ENCODE results near the gene NRAP. TPM values are rescaled to one million over a fixed set of nuclear protein-coding genes. Genes with fewer than 3 reads are reported as not detected.

NRAP gene
- total and polyA plus RNA-seq, 2 experiments from 2014 or later = not detected

DNA sequence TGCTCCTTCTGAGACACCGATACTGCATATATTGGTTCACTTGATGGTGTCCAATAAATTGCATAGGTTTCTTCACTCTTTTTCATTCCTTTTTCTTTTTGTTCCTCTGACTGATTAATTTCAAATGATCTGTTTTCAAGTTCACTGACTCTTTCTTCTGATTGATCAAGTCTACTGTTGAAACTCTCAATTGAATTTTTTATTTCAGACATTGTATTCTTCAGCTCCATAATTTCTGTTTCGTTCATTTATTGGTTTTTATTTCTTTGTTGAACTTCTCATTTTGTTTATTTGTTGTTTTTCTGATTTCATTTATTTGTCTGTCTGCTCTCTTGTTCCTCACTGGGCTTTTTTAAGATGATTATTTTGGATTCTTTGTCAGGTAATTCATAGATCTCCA lies 29.5 kb upstream of the NRAP start:
- Histone ChIP-seq H3K27ac (no peak overlapping the region), H4K20me1 (ENCODE audit: insufficient read depth) (no peaks in the 10 kb centered on the region; the same call in 1 of the 2 replicates), H3K4me3 (no peak overlapping the region), H3K36me3 (ENCODE audit: low read depth) (peaks cover 19% of the 10 kb centered on the region; the same call in 1 of the 2 replicates), H3K9me2 (ENCODE audit: insufficient read depth) (no peaks in the 10 kb centered on the region), H3K27me3 (replicated peaks; ENCODE audit: insufficient read depth) (no peaks in the 10 kb centered on the region), H2AFZ (no peak overlapping the region), H3K9ac (no peak overlapping the region), H3K4me2 (ENCODE audit: unreplicated experiment) (no peak overlapping the region), H3K9me3 (ENCODE audit: low read depth) (peaks cover 5% of the 10 kb centered on the region), H3F3A (ENCODE audit: insufficient read depth) (no peaks in the 10 kb centered on the region), H3K4me1 (ENCODE audit: insufficient read depth) (no peaks in the 10 kb centered on the region), H3K79me2 (ENCODE audit: insufficient read depth) (peaks cover 85% of the 10 kb centered on the region)
- TF ChIP-seq EZH2phosphoT487 (IDR thresholded peaks at IDR 0.05; ENCODE audit: insufficient read depth, low read depth) (no peak), EZH2 (IDR thresholded peaks at IDR 0.05; ENCODE audit: insufficient read depth, poor library complexity, severe bottlenecking) (no peak)
- no peak for DNase-seq
- in situ Hi-C loops (cut with MboI) = no loop called here
- 95 to 100% methylated on average over 2 of the region's 2 CpGs for WGBS, 2 experiments (ENCODE audit: low coverage in 1 of 2, low lambda C conversion rate in 2 of 2, missing lambda C conversion rate in 2 of 2)

DNA sequence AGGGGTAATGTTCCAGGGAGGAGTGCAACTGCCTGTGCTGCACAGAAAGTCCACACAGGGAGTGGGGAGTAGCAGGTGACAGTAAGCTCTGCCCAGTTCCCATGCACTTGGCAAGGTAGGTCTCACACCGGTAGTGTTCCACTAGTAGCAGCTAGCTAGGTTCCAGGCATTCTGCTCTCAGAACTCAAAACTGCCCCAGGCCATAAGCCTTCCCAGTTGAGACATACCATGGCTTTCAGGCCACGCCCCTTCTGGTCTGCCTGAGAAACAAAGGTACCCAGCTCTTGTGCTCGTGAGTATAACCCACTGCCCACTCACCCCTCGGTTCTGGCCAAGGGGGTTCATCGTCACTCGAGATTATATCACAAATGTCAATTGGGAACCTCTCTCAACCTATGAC lies 28.4 kb upstream of the NRAP start:
- WGBS, 2 experiments (ENCODE audit: low coverage in 1 of 2, low lambda C conversion rate in 2 of 2, missing lambda C conversion rate in 2 of 2) = 97 to 99% methylated on average over 6 of the region's 6 CpGs
- H3K79me2 ChIP-seq (ENCODE audit: insufficient read depth) = peaks cover 96% of the 10 kb centered on the region
- no peak for TF ChIP-seq EZH2phosphoT487 (IDR thresholded peaks at IDR 0.05; ENCODE audit: insufficient read depth, low read depth)
- TF ChIP-seq EZH2 (IDR thresholded peaks at IDR 0.05; ENCODE audit: insufficient read depth, poor library complexity, severe bottlenecking) = no peak

DNA sequence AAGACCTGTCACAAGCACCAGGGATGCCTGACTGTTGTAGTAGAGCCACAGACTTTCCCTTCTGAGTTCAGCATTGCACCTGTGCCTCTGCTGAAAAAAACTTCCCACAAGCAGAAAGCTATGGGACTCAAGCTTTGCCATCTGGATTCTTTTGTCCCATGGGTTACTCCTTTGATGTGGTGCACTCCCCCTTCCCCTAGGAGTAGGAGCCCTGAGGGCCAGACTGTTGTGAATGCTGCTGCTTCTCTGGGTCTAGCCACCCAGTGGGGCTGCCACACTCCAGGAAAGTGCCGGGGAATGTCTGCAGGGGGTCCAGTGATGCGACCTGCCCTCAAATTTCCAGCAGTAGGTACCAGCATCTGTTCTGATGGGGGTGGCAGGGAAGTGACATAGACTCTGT lies 27.5 kb upstream of the NRAP start:
- Histone ChIP-seq H3F3A (ENCODE audit: insufficient read depth) (no peaks in the 10 kb centered on the region), H4K20me1 (ENCODE audit: insufficient read depth) (no peaks in the 10 kb centered on the region; the same call in 1 of the 2 replicates), H3K36me3 (ENCODE audit: low read depth) (peaks cover 14% of the 10 kb centered on the region; the same call in 1 of the 2 replicates), H3K4me3 (no peak overlapping the region), H3K9me3 (ENCODE audit: low read depth) (peaks cover 5% of the 10 kb centered on the region), H3K27ac (no peak overlapping the region), H2AFZ (no peak overlapping the region), H3K27me3 (replicated peaks; ENCODE audit: insufficient read depth) (no peaks in the 10 kb centered on the region), H3K79me2 (ENCODE audit: insufficient read depth) (peaks cover 100% of the 10 kb centered on the region), H3K4me2 (ENCODE audit: unreplicated experiment) (no peak overlapping the region), H3K4me1 (ENCODE audit: insufficient read depth) (no peaks in the 10 kb centered on the region), H3K9me2 (ENCODE audit: insufficient read depth) (no peaks in the 10 kb centered on the region), H3K9ac (no peak overlapping the region)
- TF ChIP-seq EZH2phosphoT487 (IDR thresholded peaks at IDR 0.05; ENCODE audit: insufficient read depth, low read depth) = no peak
- no peak for TF ChIP-seq EZH2 (IDR thresholded peaks at IDR 0.05; ENCODE audit: insufficient read depth, poor library complexity, severe bottlenecking)
- DNase-seq = no peak
- 91 to 100% methylated on average over 2 of the region's 2 CpGs for WGBS, 2 experiments (ENCODE audit: low coverage in 1 of 2, low lambda C conversion rate in 2 of 2, missing lambda C conversion rate in 2 of 2)
- in situ Hi-C loops (cut with MboI) = no loop called here

More for the DNA sequence above, 28.4 kb upstream of the NRAP start:
- Histone ChIP-seq H3K4me1 (ENCODE audit: insufficient read depth) (no peaks in the 10 kb centered on the region), H3K4me2 (ENCODE audit: unreplicated experiment) (no peak overlapping the region), H3K9me2 (ENCODE audit: insufficient read depth) (no peaks in the 10 kb centered on the region), H3K9ac (no peak overlapping the region), H4K20me1 (ENCODE audit: insufficient read depth) (no peaks in the 10 kb centered on the region; the same call in 1 of the 2 replicates), H3K36me3 (ENCODE audit: low read depth) (peaks cover 14% of the 10 kb centered on the region; the same call in 1 of the 2 replicates), H3K9me3 (ENCODE audit: low read depth) (peaks cover 5% of the 10 kb centered on the region), H3F3A (ENCODE audit: insufficient read depth) (no peaks in the 10 kb centered on the region), H3K27me3 (replicated peaks; ENCODE audit: insufficient read depth) (no peaks in the 10 kb centered on the region), H2AFZ (no peak overlapping the region), H3K4me3 (no peak overlapping the region), H3K27ac (no peak overlapping the region)
- in situ Hi-C loops (cut with MboI) = no loop called here
- no peak for DNase-seq

DNA sequence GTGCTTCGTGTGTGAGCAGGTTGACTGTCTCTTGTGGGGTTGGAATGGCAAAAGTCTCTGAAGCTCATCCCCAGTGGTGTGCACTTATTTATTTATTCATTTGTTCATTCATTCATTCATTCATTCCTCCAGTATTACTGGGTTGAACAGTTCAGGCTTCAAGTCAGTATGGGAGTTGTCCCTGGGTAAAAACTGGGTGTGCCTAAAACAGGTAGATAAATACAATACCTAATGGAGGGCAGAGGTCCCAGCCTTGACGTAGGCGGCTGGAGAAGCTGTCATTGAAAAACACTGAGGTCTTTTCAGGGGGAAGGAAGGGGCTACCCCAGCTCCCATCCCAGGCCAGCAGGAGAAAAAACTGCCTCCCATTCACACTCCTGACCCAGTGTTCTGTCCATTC lies 26.9 kb upstream of the NRAP start:
- no peak for DNase-seq
- Histone ChIP-seq H2AFZ (no peak overlapping the region), H3K9ac (no peak overlapping the region), H3K4me1 (ENCODE audit: insufficient read depth) (no peaks in the 10 kb centered on the region), H3K27me3 (replicated peaks; ENCODE audit: insufficient read depth) (no peaks in the 10 kb centered on the region), H3K4me3 (no peak overlapping the region), H3K36me3 (ENCODE audit: low read depth) (peaks cover 14% of the 10 kb centered on the region; the same call in 1 of the 2 replicates), H3K9me3 (ENCODE audit: low read depth) (peaks cover 5% of the 10 kb centered on the region), H3K79me2 (ENCODE audit: insufficient read depth) (peaks cover 100% of the 10 kb centered on the region), H3K27ac (no peak overlapping the region), H3F3A (ENCODE audit: insufficient read depth) (no peaks in the 10 kb centered on the region), H4K20me1 (ENCODE audit: insufficient read depth) (no peaks in the 10 kb centered on the region; the same call in 1 of the 2 replicates), H3K4me2 (ENCODE audit: unreplicated experiment) (no peak overlapping the region), H3K9me2 (ENCODE audit: insufficient read depth) (no peaks in the 10 kb centered on the region)
- TF ChIP-seq EZH2 (IDR thresholded peaks at IDR 0.05; ENCODE audit: insufficient read depth, poor library complexity, severe bottlenecking) = no peak
- no peak for TF ChIP-seq EZH2phosphoT487 (IDR thresholded peaks at IDR 0.05; ENCODE audit: insufficient read depth, low read depth)
- WGBS, 2 experiments (ENCODE audit: low coverage in 1 of 2, low lambda C conversion rate in 2 of 2, missing lambda C conversion rate in 2 of 2) = 65 to 67% methylated on average over 3 of the region's 3 CpGs
- in situ Hi-C loops (cut with MboI) = no loop called here

All from GM23248 (cell line).